HG03175 (cell line): ENCODE measurements around the gene PPP1R1C.
"Not testable (repeated sequence)": the region's sequence is repeated elsewhere in the genome, so short reads cannot be mapped to it uniquely, and the experiment has no call there.

Source experiments
- ATAC-seq: cut with Tn5 transposase; IDR thresholded peaks from one replicate; pipeline ENCODE4 v1.9.1; 2021; ENCODE audit warnings: mild to moderate bottlenecking, moderate library complexity; ENCODE audit not compliant: unreplicated experiment

PPP1R1C gene

DNA sequence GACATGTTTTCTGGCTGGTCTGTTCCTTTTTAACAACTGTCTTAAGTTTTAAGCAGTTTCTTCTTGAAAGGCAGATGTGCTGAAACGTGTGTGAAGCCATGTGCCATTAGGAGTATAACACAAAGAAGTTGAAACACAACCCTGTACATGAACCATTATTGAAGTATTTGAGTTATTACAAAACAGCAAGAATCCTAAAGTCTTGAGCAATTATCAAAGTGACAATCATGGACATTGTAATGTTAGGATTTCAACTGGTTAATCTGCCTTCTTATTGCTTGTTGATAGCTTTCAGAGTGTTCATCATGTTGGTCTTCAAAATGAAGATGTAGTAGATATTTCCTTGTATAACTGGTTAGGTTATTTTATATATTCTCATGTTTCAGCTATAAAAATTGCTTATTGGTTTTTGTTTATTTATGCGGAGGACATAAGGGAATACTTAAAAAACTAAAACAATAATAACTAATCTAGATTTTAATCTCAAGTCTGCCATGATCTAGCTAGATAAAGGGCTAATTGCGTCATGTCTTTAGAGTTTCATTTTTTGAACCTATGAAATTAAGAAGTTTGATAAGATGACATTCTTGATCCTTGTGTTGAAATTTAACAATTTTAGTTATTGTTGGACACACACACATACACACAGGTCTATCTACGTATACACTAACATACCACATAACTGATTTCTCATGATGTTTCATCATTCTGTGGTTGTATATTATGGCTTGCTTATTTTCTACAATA lies 21.1 kb downstream of the PPP1R1C start:
- no peak for ATAC-seq

DNA sequence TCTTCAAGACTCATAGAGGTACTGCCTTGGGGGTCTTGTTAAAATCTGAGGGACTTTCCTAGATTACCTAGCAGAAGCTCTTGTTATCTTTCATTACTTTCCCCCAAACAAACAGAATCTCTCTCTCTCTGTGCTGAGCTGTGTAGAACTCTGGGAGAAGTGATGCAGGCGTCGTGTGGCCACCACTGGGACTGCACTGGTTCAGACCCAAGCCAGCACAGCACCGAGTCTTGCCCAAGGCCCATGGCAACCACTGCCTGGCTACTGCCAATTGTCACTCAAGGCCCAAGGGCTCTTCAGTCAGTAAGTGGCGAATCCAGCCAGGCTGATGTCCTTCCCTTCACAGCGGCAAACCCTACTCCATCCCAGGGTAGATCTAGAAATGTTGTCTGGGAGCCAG lies 28.6 kb downstream of the PPP1R1C start:
- peak; percentile 63 for ATAC-seq

DNA sequence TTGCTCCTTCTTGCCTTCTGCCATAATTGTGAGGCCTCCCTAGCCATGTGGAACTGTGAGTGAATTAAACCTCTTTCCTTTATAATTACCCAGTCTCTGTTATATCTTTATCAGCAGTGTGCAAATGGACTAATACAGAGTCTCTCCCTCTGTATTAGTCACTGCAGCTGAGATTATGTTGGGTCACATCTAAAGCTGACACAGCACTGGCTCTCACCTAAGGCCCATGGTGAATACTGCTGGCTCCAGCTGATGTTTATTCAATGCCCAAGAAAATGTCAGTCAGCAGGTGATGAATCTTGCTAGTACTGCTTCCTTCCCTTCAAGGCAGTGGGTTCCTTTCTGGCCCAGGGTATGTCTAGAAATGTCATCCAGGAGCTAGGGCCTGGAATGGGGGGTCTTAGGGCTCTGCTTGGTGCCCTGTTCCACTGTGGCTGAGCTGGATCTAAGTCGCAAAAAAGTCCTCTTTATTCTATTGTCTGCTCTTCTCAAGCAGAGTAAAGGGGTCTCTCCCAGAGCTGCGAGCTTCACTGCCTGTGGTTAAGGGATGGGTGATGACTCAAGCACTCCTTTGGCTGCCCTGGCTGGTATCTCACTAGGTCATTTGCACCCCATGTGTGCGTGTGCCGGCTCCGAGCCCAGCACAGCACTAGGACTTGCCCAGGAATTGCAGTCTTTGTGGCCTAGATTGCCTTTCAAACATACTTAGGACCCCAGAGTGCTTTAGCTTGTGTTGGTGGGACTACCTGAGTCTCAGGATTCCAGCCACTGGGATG lies 29.9 kb downstream of the PPP1R1C start:
- no peak for ATAC-seq

DNA sequence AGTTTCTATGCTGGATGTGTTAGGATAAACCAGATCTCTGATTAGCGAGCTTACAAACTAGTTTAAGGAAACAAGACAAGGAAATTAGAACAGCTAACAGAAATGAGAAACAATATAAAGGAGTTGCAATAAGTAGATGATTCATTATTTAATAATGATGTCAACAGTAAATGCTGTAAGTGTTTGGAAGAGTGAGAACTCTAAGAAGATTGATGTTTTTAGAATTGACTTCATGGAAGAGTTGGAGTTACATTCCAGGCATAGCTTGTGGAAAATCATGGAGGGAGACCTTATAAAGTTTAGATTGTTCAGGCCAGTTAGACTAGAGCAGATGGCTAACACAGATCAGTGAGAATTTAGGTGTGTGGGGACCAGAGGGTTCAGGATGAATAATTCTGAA lies 32.6 kb downstream of the PPP1R1C start:
- ATAC-seq: no peak

- ATAC-seq: no peak
These were observed 34.1 kb downstream of the PPP1R1C start for GRCh38 chr2:182019731-182020130.

DNA sequence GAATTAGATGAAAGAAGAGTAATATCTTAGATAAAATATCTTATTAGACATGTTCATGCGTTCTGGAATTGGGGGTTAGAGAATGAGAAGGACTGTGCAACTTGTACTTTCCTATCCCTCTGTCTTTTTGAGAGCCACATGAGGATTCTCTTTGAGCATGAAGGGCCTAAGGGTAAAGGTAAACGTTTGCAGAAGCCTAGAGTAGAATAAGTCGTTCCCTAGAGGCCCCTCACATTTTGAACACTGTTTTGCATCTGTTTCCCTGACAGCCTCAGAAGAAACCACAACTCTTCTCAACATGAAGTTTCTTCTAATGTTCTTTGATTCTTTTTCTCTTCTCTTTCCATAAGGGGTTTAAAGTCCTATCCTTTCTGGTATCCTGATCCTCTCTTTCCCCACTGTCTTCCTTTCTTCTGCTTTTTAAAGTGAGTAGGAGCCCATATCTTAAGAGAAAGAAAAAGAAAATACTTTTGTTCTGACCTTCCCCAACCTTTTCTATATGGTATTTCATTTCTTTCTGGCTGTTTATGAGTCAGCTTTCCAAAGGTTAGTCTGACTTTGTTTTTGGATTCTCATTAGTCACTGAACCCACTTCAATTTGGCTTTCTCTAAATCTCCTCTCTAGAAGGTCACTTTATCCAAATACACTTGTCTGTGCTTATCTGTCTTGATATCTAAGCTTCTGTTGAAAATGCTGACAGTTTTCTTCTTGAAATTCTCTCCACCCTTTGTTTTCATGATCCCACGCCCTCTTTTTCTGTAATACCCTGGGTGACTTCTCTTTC lies 34.8 kb downstream of the PPP1R1C start:
- no peak for ATAC-seq

GRCh38 chr2:182023235-182023634 lies 37.6 kb downstream of the PPP1R1C start:
- ATAC-seq: no peak

- not testable (repeated sequence) for ATAC-seq
These were observed 45.2 kb downstream of the PPP1R1C start for GRCh38 chr2:182030875-182031274.

DNA sequence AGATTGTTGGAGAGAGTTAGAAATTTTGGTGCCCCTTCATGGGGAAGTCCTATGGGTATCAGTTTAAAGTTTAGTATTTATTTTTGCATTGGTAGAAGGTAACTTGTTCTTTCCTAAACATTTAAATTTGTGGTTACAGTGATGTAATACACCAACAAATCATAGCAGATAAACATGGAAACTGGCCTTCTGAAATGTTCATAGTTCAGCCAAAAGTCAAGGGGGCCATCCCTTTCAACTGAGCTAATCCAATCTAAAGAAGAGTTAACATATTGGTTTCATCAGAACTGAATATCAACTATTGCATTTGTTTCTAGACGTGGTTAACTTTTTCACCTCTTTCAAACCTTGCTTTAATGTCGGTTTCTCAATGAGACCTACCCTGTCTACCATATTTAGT lies 46.3 kb downstream of the PPP1R1C start:
- ATAC-seq: no peak

DNA sequence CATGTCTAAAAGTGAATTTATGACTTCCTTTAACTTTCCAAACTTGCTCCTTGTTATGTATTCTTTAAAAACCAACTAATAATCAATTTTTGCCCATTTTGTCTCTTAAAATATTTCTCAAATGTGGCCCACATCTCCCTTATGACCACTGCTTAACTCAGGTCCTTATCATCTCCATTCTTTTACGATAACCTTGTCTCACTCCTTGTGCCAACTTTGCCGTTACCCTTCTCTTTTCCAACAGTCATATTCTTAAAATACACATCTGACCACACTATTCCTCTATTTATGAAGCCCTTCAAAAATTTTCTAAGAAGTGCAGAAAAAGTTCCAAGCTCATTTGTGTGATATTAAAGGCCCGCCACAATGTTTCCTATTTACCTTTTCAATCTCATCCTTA lies 47.8 kb downstream of the PPP1R1C start:
- no peak for ATAC-seq

DNA sequence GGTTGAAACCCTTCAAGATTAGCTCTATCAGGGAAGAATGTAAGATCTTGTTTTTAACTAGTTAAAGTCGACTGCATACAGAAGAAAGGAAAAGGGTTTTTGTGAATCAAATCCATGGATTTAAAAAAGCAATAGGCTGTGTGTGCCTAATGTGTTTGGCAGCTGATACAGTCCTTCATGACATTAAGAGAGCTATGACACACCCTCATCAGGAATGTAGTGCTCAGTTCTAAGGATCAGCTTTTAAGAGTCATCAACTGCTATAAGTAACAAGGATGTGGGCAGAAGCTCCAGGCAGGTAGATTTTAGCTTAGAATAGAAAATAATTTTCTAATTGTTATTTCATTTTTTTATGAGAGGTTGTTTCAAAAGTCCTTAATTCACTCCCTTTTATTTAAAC lies 52.9 kb downstream of the PPP1R1C start:
- no peak for ATAC-seq

DNA sequence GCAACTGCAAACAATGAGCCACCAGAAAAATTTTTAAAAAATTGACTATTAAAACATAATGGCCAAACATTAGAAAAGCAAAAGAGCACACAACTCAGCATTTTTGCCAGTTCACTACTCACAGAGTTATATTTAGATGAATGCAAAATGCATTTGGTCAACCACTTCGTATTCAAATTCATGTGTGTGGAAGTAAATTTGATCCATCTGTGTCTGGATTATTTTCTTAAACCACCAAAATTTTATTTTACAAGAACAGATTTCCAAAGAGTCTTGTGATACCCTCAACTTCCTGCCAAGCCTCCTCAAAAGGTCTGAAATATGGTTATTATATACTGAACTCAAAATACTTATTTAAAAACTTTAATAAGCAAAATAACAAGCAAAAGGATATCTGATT lies 57.4 kb downstream of the PPP1R1C start:
- ATAC-seq: no peak

DNA sequence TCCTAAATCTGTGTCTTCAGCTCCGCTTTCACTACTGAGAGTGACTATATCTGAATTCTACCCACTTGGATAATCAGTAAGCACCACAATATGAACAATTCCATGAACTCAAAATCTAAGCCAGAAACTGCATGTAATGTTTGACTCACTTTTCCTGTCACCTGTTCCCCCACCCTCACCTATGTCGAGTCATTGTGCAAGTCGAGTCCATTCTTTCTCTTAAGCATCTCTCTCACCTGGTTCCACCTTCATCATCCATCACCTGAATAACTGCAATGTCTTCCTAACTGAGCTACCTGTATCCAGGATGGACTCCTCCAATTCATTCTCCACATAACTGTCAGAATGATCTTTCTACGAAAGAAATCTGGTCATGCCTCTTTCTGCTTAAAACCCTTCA lies 58.2 kb downstream of the PPP1R1C start:
- no peak for ATAC-seq

DNA sequence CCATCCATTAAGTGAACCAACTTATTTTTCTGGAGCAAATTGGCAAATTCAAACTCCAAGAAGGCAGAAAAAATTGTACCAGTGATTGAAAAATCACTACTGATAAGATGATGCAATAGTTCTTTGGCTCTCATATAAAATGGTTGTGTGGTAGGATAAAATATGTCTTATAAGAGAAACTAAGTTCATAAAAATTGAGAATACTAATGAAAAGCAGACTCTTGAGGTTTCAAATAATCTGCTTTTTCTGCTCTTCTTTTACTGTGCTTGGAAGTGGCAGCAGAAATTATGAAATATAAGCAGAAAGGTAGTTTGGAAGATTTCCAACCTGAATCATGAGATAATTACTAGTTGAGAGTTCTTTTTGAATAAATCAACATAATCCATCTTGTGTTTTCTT lies 61.9 kb downstream of the PPP1R1C start:
- no peak for ATAC-seq

GRCh38 chr2:182048088-182048487 lies 62.4 kb downstream of the PPP1R1C start:
- no peak for ATAC-seq

DNA sequence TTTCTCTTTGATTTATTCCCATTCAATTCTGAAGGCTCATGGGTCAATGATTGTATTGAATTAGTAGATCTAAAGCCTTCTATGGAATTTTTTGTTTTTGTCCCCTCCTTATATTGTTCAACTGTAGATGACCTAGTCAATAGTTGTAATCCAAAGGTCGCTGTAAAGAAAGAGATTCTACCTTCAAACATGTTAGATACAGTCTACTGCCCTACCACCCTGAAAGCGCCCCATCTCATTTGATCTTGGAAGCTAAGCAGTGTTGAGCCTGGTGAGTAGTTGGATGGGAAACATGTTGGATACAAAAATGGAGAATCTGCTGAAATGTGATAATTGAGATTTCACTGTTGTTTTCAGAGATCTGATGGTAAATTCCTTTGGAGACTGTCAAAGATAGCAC lies 63.0 kb downstream of the PPP1R1C start:
- no peak for ATAC-seq

GRCh38 chr2:182049372-182050148 lies 63.9 kb downstream of the PPP1R1C start:
- no peak for ATAC-seq

- ATAC-seq: no peak
These were observed 64.9 kb downstream of the PPP1R1C start for GRCh38 chr2:182050333-182051135.

DNA sequence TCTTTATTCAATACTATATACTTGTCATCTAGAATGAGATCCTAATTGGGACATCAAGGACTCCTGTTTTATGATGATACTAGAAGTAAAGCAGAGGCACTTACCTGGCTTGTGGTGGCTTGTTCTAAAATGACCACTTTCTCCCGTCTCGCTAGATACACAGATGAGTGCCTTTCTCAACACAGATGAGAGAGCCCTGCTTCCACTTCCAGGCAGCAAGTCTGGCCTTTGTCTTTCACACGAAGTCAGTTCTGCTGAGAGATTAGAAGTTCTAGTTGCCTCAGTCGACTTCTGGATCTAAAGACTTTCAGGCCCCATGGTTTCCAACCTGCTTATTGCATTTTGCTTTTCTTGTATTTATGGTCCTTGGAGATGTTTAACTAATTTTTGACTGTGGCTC lies 70.3 kb downstream of the PPP1R1C start:
- no peak for ATAC-seq

DNA sequence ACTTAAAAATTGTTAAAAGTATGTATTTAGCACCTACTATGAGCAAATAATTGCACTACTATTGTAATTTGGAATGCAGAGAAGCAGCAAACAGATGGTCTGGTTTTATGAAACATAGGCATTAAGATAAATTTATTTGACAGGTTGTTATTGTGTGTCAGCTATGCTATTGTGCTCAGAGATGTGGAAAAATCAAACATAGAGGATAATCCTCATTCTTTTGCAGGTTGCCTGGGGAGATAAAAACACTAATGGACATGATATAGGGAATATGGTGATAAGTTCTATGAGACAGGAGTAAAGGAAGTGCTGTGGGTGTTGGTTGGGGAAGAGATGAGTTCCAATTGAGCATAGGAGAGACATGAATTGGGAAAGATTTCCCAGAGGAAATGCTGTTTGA lies 71.3 kb downstream of the PPP1R1C start:
- no peak for ATAC-seq
